BJ (cell line): ENCODE data around the gene METTL24. TPM values are rescaled to one million over a fixed set of nuclear protein-coding genes. Genes with fewer than 3 reads are reported as not detected.

Experiments
- CTCF ChIA-PET: fragments of 350-600 bp; formaldehyde crosslinking; extraction: SDS; loops from one replicate; lab custom pipeline; 2021; ENCODE audit warnings: antibody characterized with exemption, inconsistent platforms; lab: Yijun Ruan, JAX
- POLR2A ChIA-PET: fragments of 300-600 bp; sonication (Branson Sonifier 250); formaldehyde crosslinking; extraction: SDS; loops from one replicate; lab custom pipeline; 2021; ENCODE audit warnings: antibody characterized with exemption; lab: Charles Lee
- DNase-seq: peaks from one replicate; pipeline ENCODE4 v3.0.0-alpha.2; 2011; ENCODE audit warnings: low read depth
- H3K27me3 ChIP-seq: 2 replicates; pipeline ENCODE4 v1.6.0; 2011; ENCODE audit warnings: low read length; ENCODE audit not compliant: control insufficient read depth, insufficient read depth
- H3K36me3 ChIP-seq: 2 replicates; pipeline ENCODE4 v1.5.1; 2011; ENCODE audit warnings: low read length; ENCODE audit not compliant: control insufficient read depth, insufficient read depth
- H3K4me3 ChIP-seq: 2 replicates; pipeline ENCODE4 v1.5.1; 2011; ENCODE audit warnings: low read depth, mild to moderate bottlenecking, control low read depth, low read length
- polyA plus RNA-seq: library from polyadenylated mRNA; depleted of rRNA; stranded (reverse); fragments of >200 nt; gene quantifications from 2 replicates; pipeline ENCODE4 v1.2.3, GENCODE V29; 2011
- TF ChIP-seq, protein P1 (sequence below): IDR thresholded peaks from 2 replicates; pipeline ENCODE4 v1.5.1; 2011; ENCODE audit warnings: low read depth, mild to moderate bottlenecking, control low read depth, inconsistent platforms, low read length, moderate library complexity; ENCODE audit not compliant: insufficient read depth

Gene METTL24
- polyA plus RNA-seq, 1 experiment, result 0.31 TPM

DNA sequence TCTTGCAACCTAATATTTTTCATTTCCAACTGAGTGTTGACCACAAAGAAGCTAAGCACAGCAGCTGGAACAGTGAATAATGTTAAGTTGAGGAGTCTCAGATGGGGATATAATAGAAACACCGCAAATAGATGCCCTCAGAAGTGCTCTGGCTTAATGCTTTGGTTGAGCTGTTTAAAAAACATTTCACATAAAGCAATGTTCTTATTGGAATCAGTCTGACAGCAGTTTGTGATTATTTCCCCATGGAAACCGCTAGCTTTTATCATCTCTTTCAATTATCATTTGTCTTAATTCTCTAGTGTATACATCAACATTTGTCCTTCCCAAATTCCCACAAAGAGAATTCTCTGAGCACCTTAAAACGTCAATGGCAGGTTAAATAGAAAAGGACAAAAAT is 30.8 kb downstream of the METTL24 start:
- Histone ChIP-seq H3K36me3 (no peaks in the 10 kb centered on the region), H3K4me3 (no peak overlapping the region), H3K27me3 (no peaks in the 10 kb centered on the region)
- TF ChIP-seq, protein P1, sequence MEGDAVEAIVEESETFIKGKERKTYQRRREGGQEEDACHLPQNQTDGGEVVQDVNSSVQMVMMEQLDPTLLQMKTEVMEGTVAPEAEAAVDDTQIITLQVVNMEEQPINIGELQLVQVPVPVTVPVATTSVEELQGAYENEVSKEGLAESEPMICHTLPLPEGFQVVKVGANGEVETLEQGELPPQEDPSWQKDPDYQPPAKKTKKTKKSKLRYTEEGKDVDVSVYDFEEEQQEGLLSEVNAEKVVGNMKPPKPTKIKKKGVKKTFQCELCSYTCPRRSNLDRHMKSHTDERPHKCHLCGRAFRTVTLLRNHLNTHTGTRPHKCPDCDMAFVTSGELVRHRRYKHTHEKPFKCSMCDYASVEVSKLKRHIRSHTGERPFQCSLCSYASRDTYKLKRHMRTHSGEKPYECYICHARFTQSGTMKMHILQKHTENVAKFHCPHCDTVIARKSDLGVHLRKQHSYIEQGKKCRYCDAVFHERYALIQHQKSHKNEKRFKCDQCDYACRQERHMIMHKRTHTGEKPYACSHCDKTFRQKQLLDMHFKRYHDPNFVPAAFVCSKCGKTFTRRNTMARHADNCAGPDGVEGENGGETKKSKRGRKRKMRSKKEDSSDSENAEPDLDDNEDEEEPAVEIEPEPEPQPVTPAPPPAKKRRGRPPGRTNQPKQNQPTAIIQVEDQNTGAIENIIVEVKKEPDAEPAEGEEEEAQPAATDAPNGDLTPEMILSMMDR, result no peak
- POLR2A ChIA-PET, result no interaction called here
- CTCF ChIA-PET, result interaction anchor here (1.2 to 1.6 kb wide), 3 partner anchors 9 to 63 kb away, joined by 3 to 5 read pairs (median 3); no protein-coding TSS in a partner anchor
- DNase-seq, result no peak

DNA sequence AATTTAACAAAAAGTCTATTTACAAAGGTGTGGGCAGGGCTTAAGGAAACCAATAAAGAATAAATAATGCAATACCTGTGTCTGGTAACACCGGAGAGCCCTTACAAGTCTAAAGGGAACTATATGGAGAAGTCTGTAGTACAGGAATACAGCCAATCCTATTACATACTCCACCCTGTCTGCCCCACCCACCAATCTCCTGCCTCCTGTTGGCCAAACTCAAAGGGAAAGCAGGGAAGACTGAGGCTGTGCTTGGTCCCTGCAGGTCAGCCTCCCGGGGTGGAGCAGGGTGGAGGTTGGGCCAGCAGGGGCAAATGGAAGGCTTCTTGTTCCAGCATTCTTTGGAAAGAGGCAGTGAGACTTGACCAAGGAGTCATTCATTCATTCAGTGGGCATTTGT is 31.5 kb downstream of the METTL24 start:
- ChIA-PET POLR2A (no interaction called here), CTCF (interaction anchor here (1.2 kb wide), 1 partner anchor 9 kb away, joined by 3 read pairs; no protein-coding TSS in a partner anchor)

DNA sequence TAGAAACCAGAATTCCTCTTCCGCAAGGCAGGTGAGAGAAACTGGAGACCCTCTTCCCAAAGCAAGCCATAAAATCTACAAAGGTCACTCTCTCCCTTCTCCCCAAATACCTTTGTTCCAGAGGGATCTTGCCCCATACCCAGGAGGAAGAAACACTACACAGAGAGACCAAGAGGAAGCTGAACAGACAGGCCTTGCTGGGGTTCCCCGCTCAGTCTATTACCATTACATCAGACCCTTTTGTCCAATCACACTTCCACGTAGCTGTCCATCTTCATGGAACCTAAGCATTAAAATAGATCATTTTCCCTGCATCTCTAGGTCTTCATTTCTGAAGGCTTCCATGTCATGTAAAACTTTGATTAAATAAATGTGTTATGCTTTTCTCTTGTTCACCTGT is 32.1 kb downstream of the METTL24 start:
- Histone ChIP-seq H3K27me3 (no peaks in the 10 kb centered on the region), H3K36me3 (no peaks in the 10 kb centered on the region), H3K4me3 (no peak overlapping the region)
- TF ChIP-seq, protein P1, result no peak
- CTCF ChIA-PET, result no interaction called here
- no peak for DNase-seq
- POLR2A ChIA-PET, result no interaction called here

More for the DNA sequence above, 31.5 kb downstream of the METTL24 start:
- no peak for DNase-seq
- no peak overlapping the region for H3K4me3 ChIP-seq
- TF ChIP-seq, protein P1, result no peak
- H3K27me3 ChIP-seq, result no peaks in the 10 kb centered on the region
- H3K36me3 ChIP-seq, result no peaks in the 10 kb centered on the region

DNA sequence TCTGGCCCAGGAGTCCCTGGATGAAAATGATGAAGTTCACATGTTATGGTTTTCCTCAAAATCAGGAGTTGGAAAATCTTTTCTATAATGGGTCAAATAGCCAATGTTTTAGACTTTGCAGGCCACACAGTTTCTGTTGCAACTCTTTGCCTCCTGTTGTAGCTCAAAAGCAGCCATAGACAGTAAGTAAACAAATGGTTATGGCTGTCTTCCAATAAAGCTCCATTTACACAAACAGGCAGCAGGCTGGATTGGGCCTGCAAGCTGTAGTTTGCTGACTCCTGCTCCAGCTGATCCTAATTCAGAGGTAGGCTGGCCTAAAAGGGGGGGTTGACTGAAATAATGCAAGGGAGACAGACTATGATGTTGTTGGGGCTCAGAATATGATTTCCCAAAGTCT is 33.0 kb downstream of the METTL24 start:
- ChIA-PET POLR2A (no interaction called here), CTCF (interaction anchor here (0.7 to 0.9 kb wide), 2 partner anchors 17 to 66 kb away, joined by 3 read pairs; no protein-coding TSS in a partner anchor)
- TF ChIP-seq, protein P1, result no peak
- peak; percentile 24 for DNase-seq
- no peak overlapping the region for H3K4me3 ChIP-seq
- no peaks in the 10 kb centered on the region for H3K27me3 ChIP-seq
- H3K36me3 ChIP-seq, result no peaks in the 10 kb centered on the region

DNA sequence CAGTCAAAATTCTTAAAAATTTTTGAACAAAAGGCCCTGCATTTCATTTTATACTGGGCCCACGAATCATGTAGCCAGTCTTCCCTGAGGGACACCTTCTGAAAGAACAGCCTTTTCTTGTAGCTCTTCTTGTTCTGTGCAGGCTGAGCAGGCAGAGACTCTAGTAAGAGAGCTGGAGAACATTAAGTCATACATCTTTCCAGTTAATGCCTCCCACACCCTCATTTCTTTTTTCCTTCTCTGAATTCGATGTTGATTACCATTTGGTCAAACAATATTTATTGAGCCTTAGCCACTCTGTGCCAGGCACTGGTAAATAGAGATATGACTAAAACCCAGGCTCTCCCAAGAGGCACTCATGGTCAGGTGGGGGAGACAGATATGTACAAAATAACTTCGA is 33.6 kb downstream of the METTL24 start:
- ChIA-PET CTCF (interaction anchor here (0.7 kb wide), 1 partner anchor 17 kb away, joined by 3 read pairs; no protein-coding TSS in a partner anchor), POLR2A (no interaction called here)

More for the DNA sequence above, 33.6 kb downstream of the METTL24 start:
- TF ChIP-seq, protein P1, result no peak
- DNase-seq, result no peak
- H3K36me3 ChIP-seq, result no peaks in the 10 kb centered on the region
- H3K27me3 ChIP-seq, result no peaks in the 10 kb centered on the region
- H3K4me3 ChIP-seq, result no peak overlapping the region
